ENCODE results near the gene IGF2R.

DNA sequence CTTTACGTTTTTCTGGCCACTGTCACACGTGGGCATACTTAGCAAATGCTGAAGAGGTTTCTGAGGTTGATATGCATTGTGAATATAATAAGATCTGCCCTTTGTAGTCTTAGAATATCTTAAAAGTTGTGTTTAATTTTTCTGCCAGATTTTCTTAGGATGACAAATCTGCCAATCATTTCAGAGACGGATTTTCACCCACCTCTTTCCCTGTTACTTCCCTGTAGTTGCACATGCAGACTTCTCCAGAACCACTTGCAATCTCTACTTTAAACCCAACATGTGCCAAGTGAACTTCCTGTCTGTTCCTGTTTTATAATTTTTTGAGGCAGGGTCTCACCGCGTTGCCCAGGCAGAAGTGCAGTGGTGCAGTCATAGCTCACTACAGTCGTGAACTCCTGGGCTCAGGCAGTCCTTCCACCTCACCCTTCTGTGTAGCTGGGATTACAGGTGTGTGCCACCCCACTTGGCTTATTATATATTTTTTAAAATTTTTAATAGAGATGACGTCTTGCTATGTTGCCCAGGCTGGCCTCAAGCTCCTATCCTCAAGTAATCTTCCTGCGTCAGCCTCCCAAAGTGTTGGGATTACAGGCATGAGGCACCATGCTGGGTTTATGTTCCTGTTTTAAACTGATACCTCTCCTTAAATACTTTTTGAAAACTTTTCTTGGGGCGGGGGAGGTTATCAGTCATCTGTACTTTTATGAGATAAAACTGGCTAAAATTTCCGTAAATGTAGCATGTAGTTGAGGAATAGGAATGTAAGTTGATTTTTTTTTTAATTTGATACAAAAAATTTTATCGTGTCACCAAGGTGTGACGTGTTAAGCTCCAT is 2.7 kb downstream of the IGF2R start:
- TF ChIP-seq, protein P1, sequence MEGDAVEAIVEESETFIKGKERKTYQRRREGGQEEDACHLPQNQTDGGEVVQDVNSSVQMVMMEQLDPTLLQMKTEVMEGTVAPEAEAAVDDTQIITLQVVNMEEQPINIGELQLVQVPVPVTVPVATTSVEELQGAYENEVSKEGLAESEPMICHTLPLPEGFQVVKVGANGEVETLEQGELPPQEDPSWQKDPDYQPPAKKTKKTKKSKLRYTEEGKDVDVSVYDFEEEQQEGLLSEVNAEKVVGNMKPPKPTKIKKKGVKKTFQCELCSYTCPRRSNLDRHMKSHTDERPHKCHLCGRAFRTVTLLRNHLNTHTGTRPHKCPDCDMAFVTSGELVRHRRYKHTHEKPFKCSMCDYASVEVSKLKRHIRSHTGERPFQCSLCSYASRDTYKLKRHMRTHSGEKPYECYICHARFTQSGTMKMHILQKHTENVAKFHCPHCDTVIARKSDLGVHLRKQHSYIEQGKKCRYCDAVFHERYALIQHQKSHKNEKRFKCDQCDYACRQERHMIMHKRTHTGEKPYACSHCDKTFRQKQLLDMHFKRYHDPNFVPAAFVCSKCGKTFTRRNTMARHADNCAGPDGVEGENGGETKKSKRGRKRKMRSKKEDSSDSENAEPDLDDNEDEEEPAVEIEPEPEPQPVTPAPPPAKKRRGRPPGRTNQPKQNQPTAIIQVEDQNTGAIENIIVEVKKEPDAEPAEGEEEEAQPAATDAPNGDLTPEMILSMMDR (IDR thresholded peaks at IDR 0.05) = no peak
- TF ChIP-seq POLR2AphosphoS5 (IDR thresholded peaks at IDR 0.05) = no peak

Data from breast epithelium (tissue), 3 donors.